Measurements from ENCODE around the gene PYGM.
A peak's percentile ranks its signal among the peaks of the same experiment; 100 is the strongest.

Gene PYGM

DNA sequence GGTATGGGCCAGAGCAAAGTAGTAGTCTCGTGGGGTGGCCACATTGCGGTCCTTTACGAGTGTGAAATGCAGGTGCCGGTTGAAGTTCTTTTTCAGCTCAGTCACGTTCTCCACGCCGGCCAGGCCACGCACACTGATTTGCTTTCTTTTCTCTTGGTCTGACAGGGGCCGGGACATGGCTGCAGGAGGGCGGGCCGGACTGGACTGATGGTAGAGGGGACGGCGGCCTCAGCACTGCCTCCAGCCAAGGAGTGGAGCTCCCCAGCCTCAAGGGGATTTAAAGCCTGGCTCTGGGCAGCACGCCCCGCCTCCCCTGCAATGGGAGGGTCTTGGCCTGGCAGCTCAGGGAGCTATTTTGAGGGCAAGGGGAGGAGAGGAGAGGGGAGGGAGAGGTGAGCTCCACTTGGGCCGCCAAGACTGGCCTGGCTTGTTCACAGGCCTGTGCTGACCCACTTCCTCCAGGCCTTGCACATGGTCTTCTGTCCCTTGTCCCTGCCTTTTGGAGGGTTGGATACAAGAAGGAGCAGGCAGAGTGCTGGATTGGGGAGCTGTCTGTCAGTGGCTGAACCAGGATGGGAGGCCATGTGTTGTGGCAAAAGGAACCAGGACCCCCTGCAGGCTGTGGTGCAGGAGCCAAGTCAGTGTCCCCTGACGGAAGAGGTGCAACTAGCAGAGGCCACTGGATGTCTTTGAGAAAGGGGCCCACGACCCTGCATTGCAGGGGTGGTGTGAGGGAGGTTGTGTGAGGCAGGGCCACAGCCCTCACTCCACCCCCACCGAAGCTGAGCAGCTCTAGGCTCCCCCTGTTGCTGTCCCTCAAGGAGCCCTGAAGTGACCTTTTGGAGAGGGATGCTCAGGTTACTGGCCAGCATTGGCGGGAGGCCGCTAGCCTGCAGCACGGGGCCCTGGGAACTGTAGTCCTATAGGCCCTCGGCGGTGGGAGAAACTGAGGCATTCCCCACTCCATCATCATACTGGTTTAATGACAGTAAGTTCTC, at the start of gene PYGM:
Gene PYGM, minus strand, starts transcription at position 253 of the 998 bp plus-strand sequence. Its CDS starts 76 bp downstream, at position 177.
- no peak for DNase-seq

DNA sequence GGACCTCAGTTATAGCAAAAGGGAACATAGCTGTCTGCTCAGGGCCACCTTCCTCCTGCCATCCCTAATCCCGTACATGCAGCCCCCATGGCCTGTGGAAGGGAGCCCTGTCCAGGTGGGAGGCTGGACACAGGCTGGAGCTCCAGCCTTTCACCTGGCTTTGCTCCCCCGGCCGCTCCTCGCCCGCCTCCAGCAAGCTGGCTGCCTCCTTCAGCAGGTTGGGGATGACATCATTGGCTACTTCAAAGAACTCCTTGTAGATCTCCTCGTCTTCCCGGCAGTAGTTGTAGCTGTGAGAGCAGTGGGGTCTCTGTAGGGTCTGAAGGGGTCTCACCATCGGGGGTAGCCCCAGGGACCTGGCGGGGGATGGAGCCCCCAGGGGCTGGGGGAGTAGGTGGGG, 45.7 kb upstream of the PYGM start:
- DNase-seq = no peak

DNA sequence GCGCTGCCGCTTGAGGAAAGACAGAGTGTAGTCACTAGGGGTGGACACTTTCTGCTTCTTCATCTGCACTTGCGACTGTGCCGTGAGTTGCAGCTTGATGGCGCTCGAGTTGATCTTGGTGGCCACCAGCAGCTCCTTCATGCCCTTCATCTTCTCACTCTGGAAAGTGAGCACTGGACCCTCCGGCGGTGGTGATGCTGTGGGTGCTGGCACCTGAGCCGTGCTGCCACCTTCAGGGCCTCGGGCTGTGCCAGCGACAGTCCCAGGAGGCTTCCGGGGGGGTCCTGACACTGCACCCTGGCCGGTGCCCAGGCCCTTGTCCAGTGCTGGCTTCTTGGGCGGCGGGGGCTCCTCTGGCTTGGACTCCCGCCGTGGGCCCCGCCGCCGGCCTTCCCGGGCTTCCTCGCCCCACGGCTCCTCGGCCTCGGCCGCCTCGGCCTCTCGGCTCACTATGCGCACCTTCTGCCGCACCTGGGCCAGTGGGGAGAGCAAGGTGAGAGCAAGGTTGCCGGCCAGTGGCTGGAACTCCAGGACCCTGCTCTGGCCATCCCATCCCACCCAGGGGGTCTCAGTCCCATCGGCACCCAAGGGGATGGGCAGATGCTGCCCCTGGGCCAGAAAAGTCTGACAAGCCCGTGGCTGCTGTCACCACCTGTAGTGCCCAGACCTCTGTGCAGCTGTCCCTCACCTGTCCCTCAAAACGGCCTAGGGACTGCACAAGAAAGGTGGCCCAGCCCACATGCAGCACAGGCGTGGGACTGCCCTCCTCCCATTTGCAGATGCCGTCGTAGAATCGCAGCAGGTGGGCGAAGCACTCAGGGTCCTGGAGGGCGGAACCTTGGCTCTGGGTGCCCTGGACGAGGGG, 44.8 kb upstream of the PYGM start:
- no peak for DNase-seq

DNA sequence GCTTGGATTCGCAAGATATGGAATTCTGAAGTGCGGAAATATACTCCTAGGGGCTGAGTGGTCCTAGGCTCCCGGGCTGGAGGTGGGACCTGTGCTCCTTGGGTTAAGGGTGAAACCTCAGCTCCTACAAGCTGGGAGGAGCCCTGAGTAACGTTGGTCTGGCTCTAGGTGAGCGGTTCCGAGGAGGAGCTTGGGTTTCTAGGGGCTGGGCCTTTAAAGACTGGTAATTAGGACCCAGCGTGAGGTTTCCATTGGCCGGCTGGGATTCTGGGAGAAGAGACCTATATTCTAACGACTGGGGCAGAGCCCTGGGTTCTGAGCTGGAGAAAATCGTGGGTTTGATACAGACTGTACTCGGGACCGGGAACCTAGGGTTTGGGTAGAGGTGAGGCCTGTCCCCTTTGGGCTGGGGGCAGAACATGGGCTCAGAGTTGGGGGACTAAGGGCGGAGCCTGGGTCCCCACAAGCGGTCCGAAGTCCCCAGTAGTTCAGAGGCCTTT, 44.1 kb upstream of the PYGM start:
- DNase-seq = no peak

DNA sequence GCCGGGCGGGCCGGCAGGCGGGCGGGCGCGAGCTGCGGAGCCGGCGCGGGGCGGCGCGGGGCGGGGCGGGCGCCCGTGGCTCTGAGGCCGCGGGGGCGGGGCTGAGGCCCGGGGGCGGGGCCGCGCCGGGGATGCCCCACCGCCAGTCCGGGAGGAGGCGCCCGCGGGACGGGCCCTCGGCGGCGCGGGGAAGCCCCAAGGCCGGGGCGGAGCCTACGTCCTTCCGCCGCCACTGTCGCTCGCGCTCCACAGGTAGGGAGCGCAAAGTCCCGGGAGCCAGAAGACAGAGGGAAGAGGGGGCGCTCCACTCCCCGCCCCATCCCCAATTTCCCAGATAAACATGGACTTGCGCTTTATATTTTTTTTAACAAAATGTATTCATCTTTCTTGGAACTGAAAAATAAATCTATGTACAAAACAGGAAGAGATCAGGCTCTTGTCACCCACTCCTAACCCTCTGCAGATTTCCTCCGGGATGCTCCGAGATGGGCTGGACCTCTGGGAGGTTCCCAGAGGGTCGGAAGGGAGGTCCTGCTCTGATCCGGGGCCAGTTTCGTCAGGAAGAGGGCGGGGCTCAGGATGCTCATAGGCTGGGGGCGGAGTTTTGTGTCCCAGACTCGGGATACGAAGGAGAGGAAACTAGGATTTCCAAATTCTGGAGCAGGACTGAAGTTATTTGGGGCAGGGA, 43.5 kb upstream of the PYGM start, which contains the start of gene MAP4K2:
Gene MAP4K2, minus strand, starts transcription at position 57 of the 688 bp plus-strand sequence. CDS start 65 bp downstream, outside the sequence.
- peak; percentile 85 for DNase-seq

DNA sequence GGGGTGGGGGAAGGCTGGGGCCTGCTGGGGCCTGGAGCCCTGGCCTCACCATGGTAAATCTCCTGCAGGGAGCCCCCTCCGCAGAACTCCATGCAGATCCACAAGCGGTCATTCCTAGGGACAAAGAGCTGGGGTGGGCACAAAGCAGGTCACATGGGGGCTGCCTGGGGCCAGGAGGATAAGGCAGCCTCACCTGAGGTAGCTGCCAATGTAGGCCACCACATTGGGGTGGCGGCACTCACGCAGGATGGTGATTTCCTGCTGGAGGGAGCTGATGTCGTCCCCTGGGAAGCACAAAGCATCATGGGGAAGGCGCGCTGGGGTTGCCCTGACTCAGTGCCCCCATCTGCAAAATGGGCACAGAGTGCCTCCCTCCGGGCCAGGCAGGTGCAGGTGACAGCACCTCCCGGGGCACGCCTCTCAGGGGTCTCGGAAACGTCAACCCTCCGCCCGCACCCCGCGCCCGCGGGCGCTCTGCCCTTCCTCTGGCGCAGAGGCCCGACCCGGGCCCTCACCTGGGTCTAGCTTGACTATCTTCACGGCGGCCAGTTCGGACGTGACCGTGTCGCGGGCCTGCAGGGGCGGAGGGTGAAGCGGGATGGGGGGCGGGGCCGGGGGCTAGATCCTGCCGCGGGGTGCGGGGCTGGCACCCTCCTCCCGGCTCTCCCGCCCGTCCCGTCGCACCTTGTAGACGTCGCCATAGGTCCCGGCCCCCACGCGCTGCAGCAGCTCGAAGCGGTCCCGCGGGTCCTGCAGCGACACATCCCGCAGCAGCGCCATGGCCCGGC, 42.8 kb upstream of the PYGM start:
- no peak for DNase-seq

DNA sequence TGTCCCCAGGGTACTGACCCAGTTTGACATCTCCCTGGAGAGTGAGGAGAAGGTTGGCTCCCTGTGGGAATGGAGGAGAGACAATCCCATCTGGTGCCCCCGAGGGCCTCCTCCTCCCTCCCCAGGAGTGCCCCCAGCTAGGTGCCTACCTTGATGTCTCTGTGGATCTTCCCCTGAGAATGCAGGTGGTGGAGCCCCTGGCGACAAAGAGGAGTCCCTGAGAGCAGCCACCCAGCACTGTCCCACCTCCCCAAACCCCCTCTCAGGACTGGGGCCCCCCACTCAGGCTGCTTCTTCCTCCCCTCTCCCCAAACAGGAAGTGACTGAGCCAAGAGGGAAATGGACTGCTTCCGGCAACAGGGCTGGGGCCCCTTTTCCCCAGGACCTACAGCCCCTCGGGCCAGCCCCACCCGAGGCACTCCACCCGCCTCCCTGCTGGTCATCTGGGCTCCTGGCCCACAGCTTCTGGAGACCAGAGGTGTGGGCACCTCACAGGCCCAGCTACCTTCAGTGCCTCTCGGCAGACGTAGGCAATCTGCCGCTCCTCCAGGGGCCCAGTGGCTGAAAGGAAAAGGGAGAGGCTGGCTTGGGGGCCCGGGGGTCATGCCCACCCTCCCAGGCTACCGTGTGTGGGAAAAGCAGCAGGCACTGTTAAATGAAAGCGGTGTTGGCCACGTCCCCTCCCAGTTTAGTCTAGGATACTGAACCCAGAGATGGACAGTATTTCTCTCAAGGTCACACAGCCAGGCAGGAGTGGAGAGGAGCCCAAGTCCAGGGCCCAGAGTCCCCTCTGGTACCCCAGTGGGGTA, 42.0 kb upstream of the PYGM start:
- no peak for DNase-seq

DNA sequence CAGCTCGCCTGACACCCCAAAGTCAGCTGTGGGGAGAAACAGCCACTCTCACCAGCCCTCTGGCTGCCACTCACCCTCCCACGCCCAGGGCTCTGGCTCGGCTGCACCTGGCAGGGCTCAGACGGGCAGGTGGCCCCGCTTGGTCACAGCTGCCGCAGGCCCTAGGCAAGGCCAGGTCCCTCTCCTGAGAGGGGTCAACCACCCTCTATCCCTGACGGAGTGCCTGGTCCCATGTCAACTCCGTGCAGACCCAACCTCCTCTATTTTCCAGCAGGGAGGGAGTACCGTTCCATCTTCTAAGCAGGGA, 41.3 kb upstream of the PYGM start:
- no peak for DNase-seq

DNA sequence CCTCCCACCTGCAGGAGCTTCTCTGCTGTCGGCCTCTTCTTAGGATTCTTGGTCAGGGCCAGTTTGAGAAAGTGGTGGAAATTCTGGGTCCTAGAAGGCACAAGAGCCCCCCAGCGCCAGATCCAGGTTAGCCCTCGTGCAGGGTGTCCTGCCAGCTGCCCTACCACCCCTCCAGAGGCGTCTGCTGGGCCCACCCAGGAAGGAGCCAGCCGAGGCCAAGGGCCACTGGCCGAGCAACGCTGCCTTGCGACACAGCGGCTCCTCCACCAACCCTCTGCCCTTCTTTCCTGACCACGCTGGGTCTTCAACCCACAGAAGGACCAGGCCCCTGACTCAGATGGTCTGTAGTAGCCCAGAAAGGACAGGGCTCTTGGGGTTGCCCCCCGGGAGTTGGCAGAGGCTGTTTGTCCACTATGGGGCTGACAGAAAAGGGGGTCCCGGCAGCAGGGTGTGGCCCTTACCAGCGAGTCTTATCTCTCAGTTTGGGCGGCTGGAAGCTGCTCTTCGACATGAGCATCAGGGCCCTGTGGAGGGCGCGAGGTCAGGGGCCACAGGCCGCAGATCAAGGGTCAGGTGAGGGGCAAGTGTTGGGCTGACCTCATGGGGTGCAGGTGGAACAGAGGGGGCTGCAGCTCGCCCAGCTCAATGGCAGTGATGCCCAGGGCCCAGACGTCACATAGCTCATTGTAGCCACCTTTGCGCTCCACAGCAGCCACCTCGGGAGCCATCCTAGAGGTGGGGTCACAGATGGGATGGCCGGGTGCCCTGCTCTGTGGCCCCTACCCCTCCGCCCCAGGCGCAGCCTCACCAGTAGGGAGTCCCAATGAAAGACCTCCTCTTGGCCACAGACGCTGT, 40.8 kb upstream of the PYGM start:
- DNase-seq = no peak

DNA sequence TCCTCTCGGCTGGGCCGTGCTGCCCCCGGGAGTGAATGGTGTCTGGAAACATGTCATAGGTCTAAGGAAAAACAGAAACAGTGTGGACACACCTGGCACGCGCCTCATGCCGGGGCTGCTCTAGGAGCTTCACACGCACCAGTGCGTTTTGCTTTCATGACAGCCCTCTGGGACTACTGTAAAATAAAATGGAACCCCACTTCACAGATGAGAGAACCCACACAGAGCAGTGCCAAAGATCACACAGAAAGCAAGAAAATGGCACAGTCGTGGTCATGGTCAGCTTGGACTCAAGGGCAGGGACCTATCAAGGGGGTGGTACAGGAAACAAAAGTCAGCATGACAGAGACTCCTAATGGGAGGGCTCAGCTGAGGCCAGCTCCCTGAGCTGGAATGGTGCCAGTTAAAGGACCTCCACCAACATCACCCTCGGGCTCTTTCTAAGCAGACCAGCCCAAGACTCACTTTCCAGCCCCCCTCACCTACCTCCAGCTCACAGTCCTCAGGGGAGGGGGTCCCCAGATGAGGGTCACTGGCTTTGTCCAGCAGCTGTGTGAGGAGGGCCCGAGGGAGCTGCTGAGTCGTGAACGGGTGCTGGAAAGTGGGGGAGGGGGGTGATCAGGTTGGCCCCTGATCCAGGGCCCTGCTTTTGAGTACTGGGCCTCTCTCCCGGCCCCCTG, 40.0 kb upstream of the PYGM start:
- no peak for DNase-seq

DNA sequence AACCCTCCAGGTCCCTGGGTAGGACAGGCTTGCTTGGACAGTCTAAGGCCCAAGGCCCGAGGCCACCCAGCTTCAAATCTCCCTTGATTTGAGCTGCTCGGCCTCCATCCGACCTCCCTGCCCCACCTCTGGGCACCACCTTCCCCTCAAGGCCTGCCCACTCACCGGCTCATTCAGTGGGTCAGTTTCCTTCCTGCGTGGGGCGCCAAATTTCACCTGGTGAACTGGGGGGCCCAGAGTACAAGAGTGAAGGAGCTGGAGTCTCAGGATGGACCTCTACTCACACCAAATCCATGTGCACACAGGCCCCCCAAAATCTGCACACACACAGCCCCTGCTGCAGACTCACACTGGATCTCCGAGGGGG, 39.5 kb upstream of the PYGM start:
- no peak for DNase-seq

DNA sequence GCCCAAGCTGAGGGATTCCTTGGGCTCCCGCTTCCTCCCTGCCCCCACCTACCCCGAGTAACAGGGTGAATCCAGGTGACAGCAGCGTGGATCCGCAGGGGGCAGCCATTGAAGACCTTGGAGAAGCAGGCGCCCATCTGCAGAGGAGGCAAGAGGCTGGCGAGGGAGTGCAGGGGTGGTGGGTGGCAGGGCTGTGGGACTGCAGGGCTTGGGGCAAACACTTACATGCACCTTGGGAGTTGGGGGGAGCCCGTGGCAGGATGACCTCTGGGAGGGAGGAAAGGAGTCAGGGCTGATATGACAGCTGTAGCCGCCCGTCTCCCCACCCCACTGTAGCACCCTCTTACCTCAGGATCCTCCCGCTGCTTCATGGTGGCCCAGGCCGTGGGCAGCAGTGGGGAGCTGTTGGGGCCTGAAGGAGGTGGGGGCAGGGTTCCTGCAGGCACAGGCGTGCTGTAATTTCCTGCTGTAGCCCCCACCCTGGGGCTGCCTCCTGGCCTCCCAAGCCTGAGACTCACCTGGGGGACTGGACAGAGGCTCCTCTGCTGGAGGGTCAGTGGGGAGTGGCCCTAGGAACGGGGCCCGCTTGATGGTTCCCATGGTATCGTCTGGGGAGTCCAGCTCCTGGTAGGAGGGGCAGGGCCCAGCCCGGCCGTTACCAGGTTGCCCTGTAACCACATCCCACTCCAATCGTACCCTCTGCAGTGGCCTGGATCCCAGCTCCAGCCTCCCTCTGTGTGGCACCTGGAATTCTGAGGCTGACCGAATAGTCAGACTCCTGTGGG, 37.2 kb upstream of the PYGM start:
- no peak for DNase-seq

DNA sequence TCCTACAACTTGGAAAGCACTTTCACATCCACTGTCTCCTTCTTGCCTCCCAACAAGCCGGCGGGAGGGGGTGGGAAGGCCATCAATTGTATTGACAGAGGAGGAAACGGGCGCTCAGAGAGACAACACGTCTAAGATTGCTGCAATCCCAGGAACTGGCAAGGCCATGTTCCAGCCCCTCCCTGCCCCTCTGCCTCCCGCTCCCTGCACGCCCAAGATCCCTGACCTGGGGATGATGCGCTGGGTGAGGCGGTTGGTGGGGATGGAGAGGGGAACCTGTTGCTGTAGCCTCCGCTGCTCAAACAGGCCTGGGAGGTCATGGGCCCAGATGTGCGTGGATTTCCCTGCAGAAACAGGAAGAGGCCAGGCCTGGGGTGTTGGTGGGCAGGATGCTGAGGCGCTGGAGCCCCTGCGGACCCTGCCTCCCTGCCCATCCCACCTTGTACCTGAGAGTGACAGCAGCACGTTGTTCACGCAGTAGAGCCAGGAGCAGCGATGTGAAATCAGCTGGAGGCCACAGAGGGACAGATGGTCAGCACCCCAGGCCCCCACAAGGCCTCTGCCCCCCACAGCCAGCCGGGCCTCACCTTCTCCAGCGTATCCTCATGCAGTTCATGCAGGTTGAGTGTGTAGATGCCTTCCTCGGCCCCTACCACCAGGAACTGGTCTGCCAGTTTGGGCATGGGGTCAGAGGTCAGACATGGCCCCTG, 36.4 kb upstream of the PYGM start:
- DNase-seq = no peak

DNA sequence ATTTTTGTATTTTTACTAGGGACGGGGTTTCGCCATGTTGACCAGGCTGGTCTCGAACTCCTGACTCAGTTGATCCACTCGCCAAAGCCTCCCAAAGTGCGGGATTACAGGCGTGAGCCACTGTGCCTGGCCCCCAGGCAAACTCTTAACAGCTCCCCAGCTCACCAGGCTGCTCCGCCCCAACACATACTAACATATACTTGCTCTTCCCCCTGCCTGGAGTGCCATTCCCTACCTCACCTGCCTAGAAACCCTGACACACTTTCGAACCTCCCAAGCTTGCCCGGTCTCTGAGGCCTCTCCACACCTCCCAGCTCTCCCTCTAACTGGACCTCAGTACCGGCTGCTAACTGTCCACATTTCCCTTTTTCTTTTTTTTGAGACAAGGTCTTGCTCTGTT, 34.8 kb upstream of the PYGM start:
- no peak for DNase-seq

DNA sequence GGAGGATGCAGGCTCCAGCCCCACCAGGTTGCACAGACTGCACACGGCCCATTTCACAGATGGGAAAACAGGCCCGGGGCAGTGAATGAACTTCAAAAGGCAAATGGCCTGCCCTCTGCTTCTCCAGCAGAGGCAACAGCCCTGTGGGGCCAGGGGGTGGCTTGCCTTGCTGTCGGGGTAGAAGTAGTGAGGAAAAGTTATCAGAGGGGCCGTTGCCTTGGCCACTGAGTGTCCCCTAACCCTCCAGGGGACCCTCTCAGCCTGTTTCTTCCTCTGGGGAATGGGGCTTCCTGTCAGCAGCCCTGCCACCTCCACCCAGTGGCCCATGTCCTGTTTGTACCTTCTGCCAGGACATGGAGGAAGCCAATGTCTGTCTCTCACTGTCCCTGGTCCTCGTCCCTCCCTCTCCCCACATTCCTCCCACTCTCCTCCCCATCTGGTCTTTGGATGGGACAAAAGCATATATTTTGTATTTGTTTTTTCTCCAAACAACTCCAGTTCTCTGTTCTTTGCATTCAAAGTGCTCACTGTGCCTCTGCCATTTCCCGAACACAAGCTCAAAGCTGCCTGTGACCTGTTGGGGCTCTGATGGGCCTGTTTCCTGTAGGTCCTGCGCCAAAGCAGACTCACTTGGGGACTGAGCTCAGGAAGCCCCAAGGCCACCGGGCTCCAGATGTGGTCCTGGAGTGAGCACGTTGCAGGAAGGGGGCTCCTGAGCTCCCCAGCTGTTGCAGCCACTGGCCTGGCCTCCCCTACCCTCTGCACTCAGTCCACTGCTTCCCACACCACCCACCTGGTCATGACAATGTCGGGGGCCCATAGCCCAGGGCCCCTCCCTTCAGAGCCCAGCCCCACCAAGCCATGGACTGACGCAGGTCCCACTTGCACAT, 33.7 kb upstream of the PYGM start:
- no peak for DNase-seq

DNA sequence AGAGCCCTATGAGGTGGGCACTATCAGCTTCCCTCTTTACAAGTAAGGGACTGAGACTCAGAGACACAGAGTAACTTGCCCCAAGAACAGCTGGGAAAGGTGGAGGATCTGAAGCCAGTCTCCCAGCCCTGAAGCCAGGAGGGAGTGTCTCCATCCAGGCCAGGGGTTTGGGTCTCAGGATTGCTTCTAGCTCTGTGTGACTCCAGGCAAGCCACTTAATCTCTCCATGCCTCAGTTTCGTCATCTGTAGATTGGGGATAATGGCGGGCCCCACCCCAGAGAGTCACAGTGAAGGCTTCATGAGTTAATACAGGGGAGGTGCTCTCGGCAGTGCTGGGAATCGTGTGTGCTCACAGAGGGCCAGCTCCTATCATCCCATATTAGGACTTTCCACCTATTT, 32.7 kb upstream of the PYGM start:
- DNase-seq = no peak

DNA sequence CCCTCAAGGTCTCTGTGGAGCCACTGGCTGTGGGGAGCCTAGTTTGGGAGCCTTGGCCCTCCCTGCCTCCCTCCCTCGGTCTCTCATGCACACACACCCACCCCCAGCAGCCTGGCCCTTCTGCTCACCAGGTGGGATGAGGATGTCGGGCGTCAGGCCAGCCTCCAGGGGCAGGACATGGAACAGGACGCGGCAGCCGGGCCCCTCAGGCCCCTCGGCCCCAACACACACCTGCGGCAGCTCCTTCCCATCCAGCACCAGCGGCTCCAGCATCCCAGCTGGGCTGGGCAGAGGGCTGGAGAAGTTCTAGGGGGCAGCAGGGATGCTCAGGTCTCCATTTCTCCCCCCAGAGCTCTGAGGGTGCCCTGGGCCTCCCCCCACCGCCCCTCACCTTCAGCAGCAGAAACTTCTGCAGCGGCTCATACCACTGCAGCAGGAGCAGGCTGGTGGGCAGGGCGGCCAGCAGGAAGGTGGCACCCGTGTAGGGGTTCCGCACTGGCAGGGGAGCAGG, 32.1 kb upstream of the PYGM start:
- no peak for DNase-seq
